ENCODE measurements around the gene SASH1. TPM values are rescaled to one million over a fixed set of nuclear protein-coding genes. Genes with fewer than 3 reads are reported as not detected.

Gene SASH1
- total RNA-seq, 1 experiment from 2014 or later, result 27.4 TPM

DNA sequence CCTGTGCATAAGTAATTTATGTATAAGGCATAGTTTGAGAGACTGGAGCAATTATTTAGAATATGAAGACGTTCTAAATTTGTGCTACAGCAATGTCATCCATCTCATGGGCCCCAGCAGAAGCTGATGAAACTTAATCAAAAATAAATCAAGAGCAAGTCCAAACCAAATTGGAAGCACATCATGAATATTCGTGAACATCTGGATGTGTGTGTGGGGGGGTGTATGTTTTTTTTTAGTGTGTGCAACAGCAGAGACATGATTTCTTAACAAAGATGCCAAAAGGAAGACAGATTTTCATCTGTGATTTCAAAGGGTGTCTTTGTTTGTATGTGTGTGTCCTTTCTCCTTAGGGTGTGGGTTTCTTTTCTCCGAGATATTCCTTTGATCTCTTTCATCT is 58.9 kb downstream of the SASH1 start:
- no peaks in the 10 kb centered on the region for H3K27me3 Mint-ChIP-seq (ENCODE audit: low read depth)
- H3K27ac Mint-ChIP-seq, result no peak overlapping the region
- no peak for ATAC-seq
- H3K4me3 Mint-ChIP-seq, result no peak overlapping the region
- TF ChIP-seq NFATC4 (CRISPR knock-in tag; IDR thresholded peaks at IDR 0.05), result no peak
- TF ChIP-seq ZNF317 (CRISPR knock-in tag; IDR thresholded peaks at IDR 0.05; ENCODE audit: borderline replicate concordance, low read depth), result no peak
- no peaks in the 10 kb centered on the region for H3K36me3 Mint-ChIP-seq
- DNase-seq (ENCODE audit: low spot score), result no peak
- ChIA-PET POLR2A (no interaction called here), CTCF (interaction anchor here (1.2 kb wide), 1 partner anchor 11 kb away, joined by 3 read pairs; no protein-coding TSS in a partner anchor)
- H3K9me3 Mint-ChIP-seq, result no peaks in the 10 kb centered on the region
- H3K4me1 Mint-ChIP-seq, result peaks cover 41% of the 10 kb centered on the region

GRCh38 chr6:148404456-148405054 is 61.9 kb downstream of the SASH1 start:
- Mint-ChIP-seq H3K9me3 (0 out of 2 replicates have a peak, but pooled peaks cover 4% of the 10 kb centered on the region), H3K4me3 (no peak overlapping the region), H3K27me3 (ENCODE audit: low read depth) (no peaks in the 10 kb centered on the region), H3K36me3 (no peaks in the 10 kb centered on the region), H3K4me1 (peaks cover 42% of the 10 kb centered on the region), H3K27ac (peak overlapping the region; percentile 18; the same call in 1 of the 2 replicates)
- peak; percentile 66 for ATAC-seq
- ChIA-PET POLR2A (interaction anchor here (0.8 kb wide), 1 partner anchor 33 kb away, joined by 4 read pairs; no protein-coding TSS in a partner anchor), CTCF (interaction anchor here (1.9 kb wide), 1 partner anchor 225 kb away, joined by 5 read pairs; no protein-coding TSS in a partner anchor)
- DNase-seq (ENCODE audit: low spot score), result peak; percentile 20
- TF ChIP-seq NR3C1 (CRISPR knock-in tag; conservative IDR thresholded peaks at IDR 0.05; ENCODE audit: low read depth) (no peak), ZNF416 (CRISPR knock-in tag; IDR thresholded peaks at IDR 0.05) (no peak), ATF1 (CRISPR knock-in tag; IDR thresholded peaks at IDR 0.05) (no peak), ATF6 (CRISPR knock-in tag; IDR thresholded peaks at IDR 0.05) (no peak), SP1 (CRISPR knock-in tag; conservative IDR thresholded peaks at IDR 0.05) (no peak), MAX (CRISPR knock-in tag; IDR thresholded peaks at IDR 0.05) (no peak), JAZF1 (CRISPR knock-in tag; IDR thresholded peaks at IDR 0.05) (no peak)
- TF ChIP-seq, protein P1, sequence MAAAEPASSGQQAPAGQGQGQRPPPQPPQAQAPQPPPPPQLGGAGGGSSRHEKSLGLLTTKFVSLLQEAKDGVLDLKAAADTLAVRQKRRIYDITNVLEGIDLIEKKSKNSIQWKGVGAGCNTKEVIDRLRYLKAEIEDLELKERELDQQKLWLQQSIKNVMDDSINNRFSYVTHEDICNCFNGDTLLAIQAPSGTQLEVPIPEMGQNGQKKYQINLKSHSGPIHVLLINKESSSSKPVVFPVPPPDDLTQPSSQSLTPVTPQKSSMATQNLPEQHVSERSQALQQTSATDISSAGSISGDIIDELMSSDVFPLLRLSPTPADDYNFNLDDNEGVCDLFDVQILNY (CRISPR knock-in tag; IDR thresholded peaks at IDR 0.05), result no peak

GRCh38 chr6:148405894-148406293 is 63.3 kb downstream of the SASH1 start:
- Mint-ChIP-seq H3K27ac (no peak overlapping the region), H3K4me1 (peaks cover 30% of the 10 kb centered on the region), H3K27me3 (ENCODE audit: low read depth) (no peaks in the 10 kb centered on the region), H3K4me3 (no peak overlapping the region), H3K9me3 (0 out of 2 replicates have a peak, but pooled peaks cover 4% of the 10 kb centered on the region), H3K36me3 (no peaks in the 10 kb centered on the region)
- POLR2A ChIA-PET, result no interaction called here
- no peak for ATAC-seq
- DNase-seq (ENCODE audit: low spot score), result no peak
- TF ChIP-seq USF1 (CRISPR knock-in tag; IDR thresholded peaks at IDR 0.05) (no peak), HMGXB4 (CRISPR knock-in tag; IDR thresholded peaks at IDR 0.05) (no peak), CREM (CRISPR knock-in tag; IDR thresholded peaks at IDR 0.05) (no peak), PRDM15 (CRISPR knock-in tag; IDR thresholded peaks at IDR 0.05) (no peak), ELF4 (CRISPR knock-in tag; IDR thresholded peaks at IDR 0.05; ENCODE audit: low read depth) (no peak), FOXJ3 (CRISPR knock-in tag; IDR thresholded peaks at IDR 0.05; ENCODE audit: borderline replicate concordance) (no peak), ESRRA (CRISPR knock-in tag; IDR thresholded peaks at IDR 0.05; ENCODE audit: borderline replicate concordance) (no peak)
- CTCF ChIA-PET, result interaction anchor here (1.9 kb wide), 1 partner anchor 226 kb away, joined by 5 read pairs; no protein-coding TSS in a partner anchor

Measured in WTC11 (cell line).